Loucy (cell line): Measurements from ENCODE around the gene CAMTA2.

Experiments
- EZH2phosphoT487 ChIP-seq: fragments of 200-600 bp; IDR thresholded peaks from 2 replicates; pipeline ENCODE4 v1.6.1; 2018; ENCODE audit warnings: antibody characterized with exemption, mild to moderate bottlenecking, moderate library complexity, borderline replicate concordance
- TF ChIP-seq, protein P1 (sequence below): fragments of 200-600 bp; sonication (generic); conservative IDR thresholded peaks from 2 replicates; pipeline ENCODE4 v1.5.1; 2014; ENCODE audit warnings: mild to moderate bottlenecking, antibody characterized with exemption, low read length

DNA sequence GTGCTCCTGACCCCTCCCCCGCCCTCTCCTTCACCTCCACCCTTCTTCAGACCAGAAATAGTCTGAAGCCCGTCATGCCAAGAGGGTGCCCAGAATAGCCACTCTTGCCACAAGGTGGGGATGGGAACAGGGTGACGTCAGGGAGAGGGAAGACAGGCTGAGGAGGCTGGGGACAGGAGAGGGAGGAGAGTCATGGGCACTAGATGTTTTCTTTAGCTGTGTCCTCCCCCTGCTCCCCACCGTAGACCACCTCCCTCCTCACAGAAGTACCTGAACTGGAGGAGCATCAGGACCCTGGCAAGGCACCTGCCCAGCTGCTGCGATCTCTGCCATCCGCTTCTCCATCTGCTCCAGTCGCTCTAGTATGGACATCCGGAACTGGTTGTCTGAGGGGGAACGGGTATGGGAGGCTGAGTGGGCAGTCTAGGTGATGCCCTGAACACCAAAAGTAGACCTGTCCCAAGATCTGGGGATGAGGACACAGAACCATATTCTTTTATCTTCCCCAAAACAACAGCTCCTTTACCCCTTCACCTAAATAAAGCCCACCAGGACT is 13.3 kb downstream of the CAMTA2 start:
- TF ChIP-seq, protein P1, sequence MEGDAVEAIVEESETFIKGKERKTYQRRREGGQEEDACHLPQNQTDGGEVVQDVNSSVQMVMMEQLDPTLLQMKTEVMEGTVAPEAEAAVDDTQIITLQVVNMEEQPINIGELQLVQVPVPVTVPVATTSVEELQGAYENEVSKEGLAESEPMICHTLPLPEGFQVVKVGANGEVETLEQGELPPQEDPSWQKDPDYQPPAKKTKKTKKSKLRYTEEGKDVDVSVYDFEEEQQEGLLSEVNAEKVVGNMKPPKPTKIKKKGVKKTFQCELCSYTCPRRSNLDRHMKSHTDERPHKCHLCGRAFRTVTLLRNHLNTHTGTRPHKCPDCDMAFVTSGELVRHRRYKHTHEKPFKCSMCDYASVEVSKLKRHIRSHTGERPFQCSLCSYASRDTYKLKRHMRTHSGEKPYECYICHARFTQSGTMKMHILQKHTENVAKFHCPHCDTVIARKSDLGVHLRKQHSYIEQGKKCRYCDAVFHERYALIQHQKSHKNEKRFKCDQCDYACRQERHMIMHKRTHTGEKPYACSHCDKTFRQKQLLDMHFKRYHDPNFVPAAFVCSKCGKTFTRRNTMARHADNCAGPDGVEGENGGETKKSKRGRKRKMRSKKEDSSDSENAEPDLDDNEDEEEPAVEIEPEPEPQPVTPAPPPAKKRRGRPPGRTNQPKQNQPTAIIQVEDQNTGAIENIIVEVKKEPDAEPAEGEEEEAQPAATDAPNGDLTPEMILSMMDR: no peak
- no peak for TF ChIP-seq EZH2phosphoT487
